ENCODE data around the gene MRM1. TPM values are rescaled to one million over a fixed set of nuclear protein-coding genes. Genes with fewer than 3 reads are reported as not detected.
"Not testable (repeated sequence)": the region's sequence is repeated elsewhere in the genome, so short reads cannot be mapped to it uniquely, and the experiment has no call there.

The MRM1 gene
- total RNA-seq, 1 donor from 2014 or later, result 4.2 TPM

- Histone ChIP-seq H3K27me3 (ENCODE audit: control insufficient read depth in 3 of 3, insufficient read depth in 3 of 3, low read length in 3 of 3) (no peaks in the 10 kb centered on the region), H3K27ac (ENCODE audit: low read depth, low read length) (no peak overlapping the region), H3K36me3 (ENCODE audit: control insufficient read depth in 3 of 3, insufficient read depth in 3 of 3, low read length in 3 of 3) (peaks cover 4 to 15% (median 6%) of the 10 kb centered on the region in 3 donors), H3K4me1 (ENCODE audit: control insufficient read depth in 3 of 3, insufficient read depth in 3 of 3, low read length in 3 of 3) (peaks cover 16 to 31% (median 17%) of the 10 kb centered on the region in 3 donors), H3K9ac (ENCODE audit: low read depth in 1 of 3, low read length in 3 of 3) (peak overlapping the region in 1 of 3 donors; percentile 8), H3K4me3 (ENCODE audit: low read length in 3 of 3) (no peak overlapping the region), H3K9me3 (ENCODE audit: control insufficient read depth in 3 of 3, low read length in 3 of 3) (no peaks in the 10 kb centered on the region)
These were observed 1.7 kb upstream of the MRM1 start for GRCh38 chr17:36599546-36600250.

GRCh38 chr17:36600465-36600864, 918 bp upstream of the MRM1 start:
- peaks cover 4 to 15% (median 6%) of the 10 kb centered on the region in 3 donors for H3K36me3 ChIP-seq (ENCODE audit: control insufficient read depth in 3 of 3, insufficient read depth in 3 of 3, low read length in 3 of 3)
- H3K4me1 ChIP-seq (ENCODE audit: control insufficient read depth in 3 of 3, insufficient read depth in 3 of 3, low read length in 3 of 3), result peaks cover 16 to 31% (median 17%) of the 10 kb centered on the region in 3 donors
- H3K27me3 ChIP-seq (ENCODE audit: control insufficient read depth in 3 of 3, insufficient read depth in 3 of 3, low read length in 3 of 3), result no peaks in the 10 kb centered on the region
- H3K9ac ChIP-seq (ENCODE audit: low read depth in 1 of 3, low read length in 3 of 3), result peak overlapping the region in 2 of 3 donors; percentile 82 to 96
- H3K9me3 ChIP-seq (ENCODE audit: control insufficient read depth in 3 of 3, low read length in 3 of 3), result no peaks in the 10 kb centered on the region
- peak overlapping the region in 2 of 3 donors; percentile 99 for H3K4me3 ChIP-seq (ENCODE audit: low read length in 3 of 3)
- H3K27ac ChIP-seq (ENCODE audit: low read depth, low read length), result peak overlapping the region; percentile 77

- Histone ChIP-seq H3K9ac (ENCODE audit: low read depth in 1 of 3, low read length in 3 of 3) (peak overlapping the region; percentile 82 to 96 (median 84)), H3K9me3 (ENCODE audit: control insufficient read depth in 3 of 3, low read length in 3 of 3) (no peaks in the 10 kb centered on the region), H3K4me1 (ENCODE audit: control insufficient read depth in 3 of 3, insufficient read depth in 3 of 3, low read length in 3 of 3) (peaks cover 16 to 31% (median 17%) of the 10 kb centered on the region in 3 donors), H3K36me3 (ENCODE audit: control insufficient read depth in 3 of 3, insufficient read depth in 3 of 3, low read length in 3 of 3) (peaks cover 4 to 15% (median 6%) of the 10 kb centered on the region in 3 donors), H3K27ac (ENCODE audit: low read depth, low read length) (peak overlapping the region; percentile 77), H3K4me3 (ENCODE audit: low read length in 3 of 3) (peak overlapping the region; percentile 89 to 99 (median 99)), H3K27me3 (ENCODE audit: control insufficient read depth in 3 of 3, insufficient read depth in 3 of 3, low read length in 3 of 3) (no peaks in the 10 kb centered on the region)
These were observed 464 bp upstream of the MRM1 start for GRCh38 chr17:36600936-36601302.

GRCh38 chr17:36602030-36602748, 806 bp downstream of the MRM1 start:
- Histone ChIP-seq H3K4me1 (ENCODE audit: control insufficient read depth in 3 of 3, insufficient read depth in 3 of 3, low read length in 3 of 3) (peaks cover 16 to 31% (median 17%) of the 10 kb centered on the region in 3 donors), H3K9me3 (ENCODE audit: control insufficient read depth in 3 of 3, low read length in 3 of 3) (no peaks in the 10 kb centered on the region), H3K36me3 (ENCODE audit: control insufficient read depth in 3 of 3, insufficient read depth in 3 of 3, low read length in 3 of 3) (peaks cover 0 to 12% (median 6%) of the 10 kb centered on the region in 3 donors), H3K4me3 (ENCODE audit: low read length in 3 of 3) (peak overlapping the region; percentile 89 to 99 (median 99)), H3K27me3 (ENCODE audit: control insufficient read depth in 3 of 3, insufficient read depth in 3 of 3, low read length in 3 of 3) (no peaks in the 10 kb centered on the region), H3K27ac (ENCODE audit: low read depth, low read length) (peak overlapping the region; percentile 77), H3K9ac (ENCODE audit: low read depth in 1 of 3, low read length in 3 of 3) (peak overlapping the region; percentile 82 to 96 (median 84))

GRCh38 chr17:36602924-36603384, 1.6 kb downstream of the MRM1 start:
- peaks cover 0 to 9% (median 4%) of the 10 kb centered on the region in 3 donors for H3K36me3 ChIP-seq (ENCODE audit: control insufficient read depth in 3 of 3, insufficient read depth in 3 of 3, low read length in 3 of 3)
- H3K4me3 ChIP-seq (ENCODE audit: low read length in 3 of 3), result peak overlapping the region; percentile 89 to 99 (median 99)
- H3K9me3 ChIP-seq (ENCODE audit: control insufficient read depth in 3 of 3, low read length in 3 of 3), result no peaks in the 10 kb centered on the region
- no peaks in the 10 kb centered on the region for H3K27me3 ChIP-seq (ENCODE audit: control insufficient read depth in 3 of 3, insufficient read depth in 3 of 3, low read length in 3 of 3)
- peaks cover 16 to 31% (median 17%) of the 10 kb centered on the region in 3 donors for H3K4me1 ChIP-seq (ENCODE audit: control insufficient read depth in 3 of 3, insufficient read depth in 3 of 3, low read length in 3 of 3)
- peak overlapping the region in 2 of 3 donors; percentile 84 to 96 for H3K9ac ChIP-seq (ENCODE audit: low read depth in 1 of 3, low read length in 3 of 3)
- no peak overlapping the region for H3K27ac ChIP-seq (ENCODE audit: low read depth, low read length)

GRCh38 chr17:36605028-36605427, 3.6 kb downstream of the MRM1 start:
- H3K27me3 ChIP-seq (ENCODE audit: control insufficient read depth in 3 of 3, insufficient read depth in 3 of 3, low read length in 3 of 3); H3K27ac ChIP-seq (ENCODE audit: low read depth, low read length); H3K36me3 ChIP-seq (ENCODE audit: control insufficient read depth in 3 of 3, insufficient read depth in 3 of 3, low read length in 3 of 3); H3K4me3 ChIP-seq (ENCODE audit: low read length in 3 of 3); H3K9me3 ChIP-seq (ENCODE audit: control insufficient read depth in 3 of 3, low read length in 3 of 3); H3K9ac ChIP-seq (ENCODE audit: low read depth in 1 of 3, low read length in 3 of 3): not testable (repeated sequence)
- H3K4me1 ChIP-seq (ENCODE audit: control insufficient read depth in 3 of 3, insufficient read depth in 3 of 3, low read length in 3 of 3), result peaks cover 20 to 41% (median 23%) of the 10 kb centered on the region in 3 donors

GRCh38 chr17:36608280-36608679, 6.9 kb downstream of the MRM1 start:
- no peak overlapping the region for H3K4me3 ChIP-seq (ENCODE audit: low read length in 3 of 3)
- H3K4me1 ChIP-seq (ENCODE audit: control insufficient read depth in 3 of 3, insufficient read depth in 3 of 3, low read length in 3 of 3), result peaks cover 6 to 15% (median 8%) of the 10 kb centered on the region in 3 donors
- H3K9ac ChIP-seq (ENCODE audit: low read depth in 1 of 3, low read length in 3 of 3), result no peak overlapping the region
- H3K27me3 ChIP-seq (ENCODE audit: control insufficient read depth in 3 of 3, insufficient read depth in 3 of 3, low read length in 3 of 3), result peaks cover 0 to 3% (median under 1%) of the 10 kb centered on the region in 3 donors
- H3K27ac ChIP-seq (ENCODE audit: low read depth, low read length), result no peak overlapping the region
- H3K36me3 ChIP-seq (ENCODE audit: control insufficient read depth in 3 of 3, insufficient read depth in 3 of 3, low read length in 3 of 3), result peaks cover 0 to 4% (median 0%) of the 10 kb centered on the region in 3 donors
- no peaks in the 10 kb centered on the region for H3K9me3 ChIP-seq (ENCODE audit: control insufficient read depth in 3 of 3, low read length in 3 of 3)

- H3K36me3 ChIP-seq (ENCODE audit: control insufficient read depth in 3 of 3, insufficient read depth in 3 of 3, low read length in 3 of 3), result peaks cover 0 to 4% (median 0%) of the 10 kb centered on the region in 3 donors
- peaks cover 6 to 16% (median 8%) of the 10 kb centered on the region in 3 donors for H3K4me1 ChIP-seq (ENCODE audit: control insufficient read depth in 3 of 3, insufficient read depth in 3 of 3, low read length in 3 of 3)
- peak overlapping the region in 1 of 3 donors; percentile 16 for H3K9ac ChIP-seq (ENCODE audit: low read depth in 1 of 3, low read length in 3 of 3)
- peak overlapping the region in 1 of 3 donors; percentile 49 for H3K4me3 ChIP-seq (ENCODE audit: low read length in 3 of 3)
- H3K27me3 ChIP-seq (ENCODE audit: control insufficient read depth in 3 of 3, insufficient read depth in 3 of 3, low read length in 3 of 3), result peaks cover 3 to 6% (median 4%) of the 10 kb centered on the region in 3 donors
- H3K9me3 ChIP-seq (ENCODE audit: control insufficient read depth in 3 of 3, low read length in 3 of 3), result no peaks in the 10 kb centered on the region
- no peak overlapping the region for H3K27ac ChIP-seq (ENCODE audit: low read depth, low read length)
These were observed 7.6 kb downstream of the MRM1 start for GRCh38 chr17:36608794-36609497.

GRCh38 chr17:36609498-36609862, 8.1 kb downstream of the MRM1 start:
- Histone ChIP-seq H3K4me3 (ENCODE audit: low read length in 3 of 3) (no peak overlapping the region), H3K4me1 (ENCODE audit: control insufficient read depth in 3 of 3, insufficient read depth in 3 of 3, low read length in 3 of 3) (peaks cover 10 to 16% (median 13%) of the 10 kb centered on the region in 3 donors), H3K27ac (ENCODE audit: low read depth, low read length) (no peak overlapping the region), H3K27me3 (ENCODE audit: control insufficient read depth in 3 of 3, insufficient read depth in 3 of 3, low read length in 3 of 3) (peaks cover 3 to 9% (median 4%) of the 10 kb centered on the region in 3 donors), H3K9me3 (ENCODE audit: control insufficient read depth in 3 of 3, low read length in 3 of 3) (no peaks in the 10 kb centered on the region), H3K9ac (ENCODE audit: low read depth in 1 of 3, low read length in 3 of 3) (no peak overlapping the region), H3K36me3 (ENCODE audit: control insufficient read depth in 3 of 3, insufficient read depth in 3 of 3, low read length in 3 of 3) (peaks cover 0 to 4% (median 0%) of the 10 kb centered on the region in 3 donors)

Data from skeletal muscle tissue (tissue), 4 donors.